Measurements from ENCODE around the gene LCP1.

Gene LCP1

GRCh38 chr13:46154136-46154801 is 27.7 kb downstream of the LCP1 start:
- DNase-seq = no peak

- no peak for DNase-seq
Observed at GRCh38 chr13:46152627-46153328, 29.2 kb downstream of the LCP1 start.

- DNase-seq = no peak
Observed at GRCh38 chr13:46150134-46150693, 31.8 kb downstream of the LCP1 start.

- DNase-seq = peak; percentile 49
Observed at GRCh38 chr13:46149272-46150133, 32.5 kb downstream of the LCP1 start.

GRCh38 chr13:46146898-46147297 is 35.1 kb downstream of the LCP1 start:
- no peak for DNase-seq

- DNase-seq = no peak
Observed at GRCh38 chr13:46145950-46146349, 36.0 kb downstream of the LCP1 start.

GRCh38 chr13:46145135-46145534 is 36.8 kb downstream of the LCP1 start:
- DNase-seq = no peak

GRCh38 chr13:46143184-46143701 is 38.7 kb downstream of the LCP1 start:
- DNase-seq = no peak

GRCh38 chr13:46142776-46143175 is 39.2 kb downstream of the LCP1 start:
- no peak for DNase-seq

GRCh38 chr13:46140044-46140443 is 41.9 kb downstream of the LCP1 start:
- no peak for DNase-seq

GRCh38 chr13:46137627-46138317 is 44.2 kb downstream of the LCP1 start:
- no peak for DNase-seq

- no peak for DNase-seq
Observed at GRCh38 chr13:46136688-46137087, 45.3 kb downstream of the LCP1 start.

GRCh38 chr13:46134961-46135522 is 46.9 kb downstream of the LCP1 start:
- no peak for DNase-seq

- no peak for DNase-seq
Observed at GRCh38 chr13:46134494-46134893, 47.5 kb downstream of the LCP1 start.

GRCh38 chr13:46132109-46132508 is 49.9 kb downstream of the LCP1 start:
- DNase-seq = no peak

- no peak for DNase-seq
Observed at GRCh38 chr13:46131705-46132104, 50.3 kb downstream of the LCP1 start.

GRCh38 chr13:46129955-46130618 is 51.9 kb downstream of the LCP1 start:
- no peak for DNase-seq

- DNase-seq = no peak
Observed at GRCh38 chr13:46129124-46129523, 52.9 kb downstream of the LCP1 start.

GRCh38 chr13:46127358-46128023 is 54.5 kb downstream of the LCP1 start:
- DNase-seq = no peak

- peak; percentile 80 for DNase-seq
Observed at GRCh38 chr13:46126552-46127357, 55.2 kb downstream of the LCP1 start.
